Upper lobe of left lung (tissue), 4 donors: ENCODE data around the gene ATP6V0A1.

Experiments used
- POLR2A ChIP-seq, 4 donors: fragments of 450-650 bp; IDR thresholded peaks; one replicate each; pipeline ENCODE4 v1.5.1; 2016 to 2017; ENCODE audit warnings: antibody characterized with exemption in 4 of 4, mild to moderate bottlenecking in 2 of 4
- TF ChIP-seq, protein P1 (sequence below), 6 experiments: fragments of 450-650 bp in 4 of 6; fragments of 200-600 bp in 2 of 6; sonication (generic) in 2 of 6; IDR thresholded peaks; one replicate each; pipeline ENCODE4 v1.5.1; 2016 to 2019; ENCODE audit warnings: antibody characterized with exemption in 6 of 6

DNA sequence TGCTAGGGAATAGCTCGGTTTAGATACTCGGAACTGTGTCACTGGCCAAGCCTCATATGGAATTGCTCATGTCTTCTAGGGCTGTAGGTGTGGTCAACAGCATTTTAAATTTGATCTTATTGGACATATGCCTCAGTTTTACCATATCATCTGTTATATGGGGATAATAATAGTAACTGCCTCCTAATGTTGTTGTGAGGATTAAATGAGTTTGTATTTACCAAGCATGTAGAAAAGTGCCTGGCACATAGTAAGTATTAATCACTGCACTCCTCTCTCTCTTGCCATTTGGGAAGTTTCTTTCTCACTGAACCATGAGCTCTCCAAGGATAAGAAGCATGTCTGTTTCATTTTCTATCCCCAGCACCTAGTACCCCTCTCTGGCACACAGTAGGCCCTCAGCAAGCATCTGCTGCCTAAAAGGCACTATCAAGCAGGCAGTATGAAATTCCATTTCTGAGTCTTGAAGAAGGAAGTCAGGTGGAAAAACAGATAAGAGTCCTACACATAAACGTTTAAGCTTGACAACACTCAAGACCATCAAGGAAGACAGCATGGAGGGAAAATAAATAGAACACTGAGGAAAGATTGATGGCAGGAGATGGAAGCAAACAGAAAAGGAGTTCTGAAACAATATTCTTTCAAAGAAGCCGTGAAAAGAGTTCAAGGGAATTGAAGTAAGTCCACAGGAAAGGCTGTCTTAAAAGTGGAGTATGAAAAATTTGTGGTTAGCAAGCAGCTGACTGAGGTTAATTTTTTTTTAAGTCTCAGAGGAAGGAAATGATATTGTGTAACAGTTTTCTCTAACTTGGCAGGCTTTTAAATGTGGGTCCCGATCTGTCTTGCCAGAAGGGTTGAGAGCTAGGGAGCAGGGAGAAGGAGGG, 2.2 kb upstream of the ATP6V0A1 start:
- TF ChIP-seq, protein P1, sequence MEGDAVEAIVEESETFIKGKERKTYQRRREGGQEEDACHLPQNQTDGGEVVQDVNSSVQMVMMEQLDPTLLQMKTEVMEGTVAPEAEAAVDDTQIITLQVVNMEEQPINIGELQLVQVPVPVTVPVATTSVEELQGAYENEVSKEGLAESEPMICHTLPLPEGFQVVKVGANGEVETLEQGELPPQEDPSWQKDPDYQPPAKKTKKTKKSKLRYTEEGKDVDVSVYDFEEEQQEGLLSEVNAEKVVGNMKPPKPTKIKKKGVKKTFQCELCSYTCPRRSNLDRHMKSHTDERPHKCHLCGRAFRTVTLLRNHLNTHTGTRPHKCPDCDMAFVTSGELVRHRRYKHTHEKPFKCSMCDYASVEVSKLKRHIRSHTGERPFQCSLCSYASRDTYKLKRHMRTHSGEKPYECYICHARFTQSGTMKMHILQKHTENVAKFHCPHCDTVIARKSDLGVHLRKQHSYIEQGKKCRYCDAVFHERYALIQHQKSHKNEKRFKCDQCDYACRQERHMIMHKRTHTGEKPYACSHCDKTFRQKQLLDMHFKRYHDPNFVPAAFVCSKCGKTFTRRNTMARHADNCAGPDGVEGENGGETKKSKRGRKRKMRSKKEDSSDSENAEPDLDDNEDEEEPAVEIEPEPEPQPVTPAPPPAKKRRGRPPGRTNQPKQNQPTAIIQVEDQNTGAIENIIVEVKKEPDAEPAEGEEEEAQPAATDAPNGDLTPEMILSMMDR (IDR thresholded peaks at IDR 0.05) = no peak
- peak in 1 of 4 donors; percentile 59 for TF ChIP-seq POLR2A (IDR thresholded peaks at IDR 0.05)
